ENCODE measurements around the gene OR1I1. TPM values are rescaled to one million over a fixed set of nuclear protein-coding genes. Genes with fewer than 3 reads are reported as not detected.

Gene OR1I1
- total RNA-seq, 1 donor from 2014 or later: not detected

DNA sequence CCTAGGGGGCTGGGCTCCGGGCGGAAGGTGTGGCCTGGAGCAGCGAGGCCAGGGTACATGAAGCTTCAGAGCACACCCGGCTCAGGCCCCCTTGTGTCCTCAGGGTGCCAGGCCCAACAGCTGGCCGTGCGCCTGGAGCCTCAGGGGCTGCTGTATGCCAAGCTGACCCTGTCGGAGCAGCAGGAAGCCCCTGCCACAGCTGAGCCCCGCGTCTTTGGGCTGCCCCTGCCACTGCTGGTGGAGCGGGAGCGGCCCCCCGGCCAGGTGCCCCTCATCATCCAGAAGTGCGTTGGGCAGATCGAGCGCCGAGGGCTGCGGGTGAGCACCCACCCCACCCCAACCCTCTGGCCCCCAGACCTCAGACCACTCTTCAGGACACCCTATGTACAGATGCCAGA is 28.4 kb downstream of the OR1I1 start:
- H3K4me3 ChIP-seq: no peak overlapping the region
- ATAC-seq (no peak), DNase-seq (no peak)
- H3K27ac ChIP-seq: no peak overlapping the region
- TF ChIP-seq, protein P1, sequence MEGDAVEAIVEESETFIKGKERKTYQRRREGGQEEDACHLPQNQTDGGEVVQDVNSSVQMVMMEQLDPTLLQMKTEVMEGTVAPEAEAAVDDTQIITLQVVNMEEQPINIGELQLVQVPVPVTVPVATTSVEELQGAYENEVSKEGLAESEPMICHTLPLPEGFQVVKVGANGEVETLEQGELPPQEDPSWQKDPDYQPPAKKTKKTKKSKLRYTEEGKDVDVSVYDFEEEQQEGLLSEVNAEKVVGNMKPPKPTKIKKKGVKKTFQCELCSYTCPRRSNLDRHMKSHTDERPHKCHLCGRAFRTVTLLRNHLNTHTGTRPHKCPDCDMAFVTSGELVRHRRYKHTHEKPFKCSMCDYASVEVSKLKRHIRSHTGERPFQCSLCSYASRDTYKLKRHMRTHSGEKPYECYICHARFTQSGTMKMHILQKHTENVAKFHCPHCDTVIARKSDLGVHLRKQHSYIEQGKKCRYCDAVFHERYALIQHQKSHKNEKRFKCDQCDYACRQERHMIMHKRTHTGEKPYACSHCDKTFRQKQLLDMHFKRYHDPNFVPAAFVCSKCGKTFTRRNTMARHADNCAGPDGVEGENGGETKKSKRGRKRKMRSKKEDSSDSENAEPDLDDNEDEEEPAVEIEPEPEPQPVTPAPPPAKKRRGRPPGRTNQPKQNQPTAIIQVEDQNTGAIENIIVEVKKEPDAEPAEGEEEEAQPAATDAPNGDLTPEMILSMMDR (IDR thresholded peaks at IDR 0.05): no peak
- H3K27me3 ChIP-seq (ENCODE audit: low read depth): peaks cover 6% of the 10 kb centered on the region
- peaks cover 17% of the 10 kb centered on the region for H3K4me1 ChIP-seq
- H3K36me3 ChIP-seq: peaks cover 57% of the 10 kb centered on the region
- H3K9me3 ChIP-seq: no peaks in the 10 kb centered on the region
- intact Hi-C loops (cut with DNase I): no loop called here

DNA sequence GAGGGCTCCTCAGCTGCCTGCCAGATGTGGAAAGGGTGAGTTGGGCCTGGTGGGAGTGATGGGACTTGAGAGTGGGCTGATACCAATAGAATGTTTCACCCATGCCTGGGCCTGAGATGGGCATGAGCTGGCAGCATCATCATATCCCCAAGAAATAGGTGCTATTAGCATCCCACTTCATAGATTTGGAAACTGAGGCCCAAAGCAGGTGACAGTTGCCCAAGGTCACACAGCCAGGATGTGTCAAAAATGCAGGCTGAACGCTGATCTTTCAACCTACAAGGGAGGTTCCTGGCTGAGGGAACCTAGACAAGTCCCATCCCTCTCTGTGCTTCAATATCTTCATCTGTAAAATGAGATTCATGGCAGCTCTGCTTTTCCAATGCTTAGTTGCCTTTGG is 29.7 kb downstream of the OR1I1 start:
- H3K27me3 ChIP-seq (ENCODE audit: low read depth): peaks cover 6% of the 10 kb centered on the region
- TF ChIP-seq, protein P1 (IDR thresholded peaks at IDR 0.05): no peak
- no peak for ATAC-seq
- no peak overlapping the region for H3K4me3 ChIP-seq
- peaks cover 71% of the 10 kb centered on the region for H3K36me3 ChIP-seq
- intact Hi-C loops (cut with DNase I): no loop called here
- H3K27ac ChIP-seq: no peak overlapping the region
- H3K9me3 ChIP-seq: no peaks in the 10 kb centered on the region
- peaks cover 14% of the 10 kb centered on the region for H3K4me1 ChIP-seq
- no peak for DNase-seq

DNA sequence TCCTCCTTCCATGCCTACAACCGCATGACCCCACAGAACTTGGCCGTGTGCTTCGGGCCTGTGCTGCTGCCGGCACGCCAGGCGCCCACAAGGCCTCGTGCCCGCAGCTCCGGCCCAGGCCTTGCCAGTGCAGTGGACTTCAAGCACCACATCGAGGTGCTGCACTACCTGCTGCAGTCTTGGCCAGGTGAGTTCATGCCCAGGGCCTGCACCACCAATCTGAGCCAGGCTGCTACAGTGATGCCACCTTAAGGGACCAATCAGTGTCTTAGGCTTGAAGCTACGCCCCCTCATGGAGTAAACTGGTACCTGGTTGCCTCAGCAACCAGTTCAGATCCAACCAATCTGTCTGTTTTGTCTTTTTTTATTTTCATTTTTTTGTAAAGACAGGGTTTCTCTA is 30.4 kb downstream of the OR1I1 start:
- Histone ChIP-seq H3K27ac (no peak overlapping the region), H3K4me3 (no peak overlapping the region), H3K9me3 (no peaks in the 10 kb centered on the region), H3K4me1 (peaks cover 11% of the 10 kb centered on the region), H3K36me3 (peaks cover 77% of the 10 kb centered on the region), H3K27me3 (ENCODE audit: low read depth) (peaks cover 6% of the 10 kb centered on the region)
- no peak for DNase-seq
- intact Hi-C loops (cut with DNase I): no loop called here
- no peak for ATAC-seq
- TF ChIP-seq, protein P1 (IDR thresholded peaks at IDR 0.05): no peak

DNA sequence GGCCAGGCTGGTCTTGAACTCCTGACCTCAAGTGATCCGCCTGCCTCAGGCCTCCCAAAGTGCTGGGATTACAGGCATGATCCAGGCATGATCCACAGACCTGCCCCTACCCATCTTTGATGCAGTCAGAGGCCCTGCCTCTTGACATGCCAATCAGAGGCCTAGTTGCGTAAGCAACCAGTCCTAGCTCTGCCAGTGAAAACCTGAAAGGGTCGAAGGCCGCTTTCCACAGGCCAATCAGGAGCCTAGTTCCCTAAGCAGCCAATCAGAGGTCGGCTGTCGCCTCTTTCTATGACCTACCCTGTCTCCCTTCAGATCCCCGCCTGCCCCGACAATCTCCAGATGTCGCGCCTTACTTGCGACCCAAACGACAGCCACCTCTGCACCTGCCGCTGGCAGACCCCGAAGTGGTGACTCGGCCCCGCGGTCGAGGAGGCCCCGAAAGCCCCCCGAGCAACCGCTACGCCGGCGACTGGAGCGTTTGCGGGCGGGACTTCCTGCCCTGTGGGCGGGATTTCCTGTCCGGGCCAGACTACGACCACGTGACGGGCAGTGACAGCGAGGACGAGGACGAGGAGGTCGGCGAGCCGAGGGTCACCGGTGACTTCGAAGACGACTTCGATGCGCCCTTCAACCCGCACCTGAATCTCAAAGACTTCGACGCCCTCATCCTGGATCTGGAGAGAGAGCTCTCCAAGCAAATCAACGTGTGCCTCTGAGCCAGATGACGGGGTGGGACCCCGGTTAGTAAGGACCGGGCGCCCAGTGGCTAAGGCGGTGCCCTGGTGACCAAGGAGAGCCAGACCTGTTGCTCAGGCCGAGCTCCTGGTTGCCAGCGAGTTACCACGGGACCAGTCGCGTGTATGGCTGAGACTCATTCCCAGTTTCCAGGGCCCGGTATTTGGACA is 31.5 kb downstream of the OR1I1 start:
- peaks cover 1% of the 10 kb centered on the region for H3K4me1 ChIP-seq
- no peaks in the 10 kb centered on the region for H3K9me3 ChIP-seq
- ATAC-seq: no peak
- TF ChIP-seq, protein P1 (IDR thresholded peaks at IDR 0.05): no peak
- intact Hi-C loops (cut with DNase I): no loop called here
- no peaks in the 10 kb centered on the region for H3K27me3 ChIP-seq (ENCODE audit: low read depth)
- no peak overlapping the region for H3K4me3 ChIP-seq
- no peak for DNase-seq
- no peak overlapping the region for H3K27ac ChIP-seq
- peaks cover 88% of the 10 kb centered on the region for H3K36me3 ChIP-seq

DNA sequence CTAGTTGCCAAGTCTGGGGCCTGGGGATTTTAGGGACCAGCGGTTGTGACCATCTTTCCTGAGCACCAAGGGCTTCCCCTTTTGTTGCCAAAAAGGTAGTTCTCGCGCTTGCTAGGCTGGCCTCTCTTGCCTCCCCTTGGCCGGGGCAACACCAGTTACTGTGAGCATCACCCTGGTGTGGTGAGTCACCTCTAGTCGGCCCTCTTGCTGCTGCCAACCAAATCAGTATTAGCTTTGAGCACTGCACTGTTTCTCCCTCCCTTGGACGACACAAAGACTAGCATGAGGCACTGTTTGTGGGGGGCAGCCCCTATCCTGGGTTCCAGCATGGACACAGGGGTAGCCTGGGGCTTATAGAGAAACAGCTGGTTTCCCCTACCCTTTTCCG is 32.1 kb downstream of the OR1I1 start:
- Histone ChIP-seq H3K4me1 (no peaks in the 10 kb centered on the region), H3K4me3 (no peak overlapping the region), H3K36me3 (peaks cover 94% of the 10 kb centered on the region), H3K27ac (no peak overlapping the region), H3K27me3 (ENCODE audit: low read depth) (no peaks in the 10 kb centered on the region), H3K9me3 (no peaks in the 10 kb centered on the region)
- TF ChIP-seq, protein P1 (IDR thresholded peaks at IDR 0.05): no peak
- DNase-seq: no peak
- intact Hi-C loops (cut with DNase I): no loop called here
- ATAC-seq: no peak
